ENCODE results near the gene TFR2.

DNA sequence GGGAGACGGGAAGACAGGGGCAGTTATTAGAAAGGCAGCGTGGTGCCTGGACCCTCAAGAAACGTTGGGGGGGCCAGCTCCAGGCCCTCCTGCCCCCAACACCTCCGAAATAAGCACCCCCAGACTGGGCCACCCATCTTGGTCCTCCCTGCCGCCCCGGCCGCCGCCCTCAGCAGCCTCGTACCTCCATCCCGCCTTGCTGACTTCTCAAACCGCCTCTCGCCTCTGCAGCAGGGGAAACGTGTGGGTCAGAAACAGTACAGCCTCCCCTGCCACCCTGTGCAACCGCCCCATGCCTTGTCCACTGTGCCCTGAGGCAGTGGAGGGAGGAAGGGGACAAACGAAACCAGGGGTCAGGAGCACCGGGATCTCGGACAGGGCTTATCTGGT is 45.5 kb upstream of the TFR2 start:
- TF ChIP-seq POLR2A (IDR thresholded peaks at IDR 0.05), result no peak
- TF ChIP-seq, protein P1, sequence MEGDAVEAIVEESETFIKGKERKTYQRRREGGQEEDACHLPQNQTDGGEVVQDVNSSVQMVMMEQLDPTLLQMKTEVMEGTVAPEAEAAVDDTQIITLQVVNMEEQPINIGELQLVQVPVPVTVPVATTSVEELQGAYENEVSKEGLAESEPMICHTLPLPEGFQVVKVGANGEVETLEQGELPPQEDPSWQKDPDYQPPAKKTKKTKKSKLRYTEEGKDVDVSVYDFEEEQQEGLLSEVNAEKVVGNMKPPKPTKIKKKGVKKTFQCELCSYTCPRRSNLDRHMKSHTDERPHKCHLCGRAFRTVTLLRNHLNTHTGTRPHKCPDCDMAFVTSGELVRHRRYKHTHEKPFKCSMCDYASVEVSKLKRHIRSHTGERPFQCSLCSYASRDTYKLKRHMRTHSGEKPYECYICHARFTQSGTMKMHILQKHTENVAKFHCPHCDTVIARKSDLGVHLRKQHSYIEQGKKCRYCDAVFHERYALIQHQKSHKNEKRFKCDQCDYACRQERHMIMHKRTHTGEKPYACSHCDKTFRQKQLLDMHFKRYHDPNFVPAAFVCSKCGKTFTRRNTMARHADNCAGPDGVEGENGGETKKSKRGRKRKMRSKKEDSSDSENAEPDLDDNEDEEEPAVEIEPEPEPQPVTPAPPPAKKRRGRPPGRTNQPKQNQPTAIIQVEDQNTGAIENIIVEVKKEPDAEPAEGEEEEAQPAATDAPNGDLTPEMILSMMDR (IDR thresholded peaks at IDR 0.05 in 8 of 11, conservative IDR thresholded peaks at IDR 0.05 in 3 of 11), result no peak
- TF ChIP-seq POLR2AphosphoS5 (IDR thresholded peaks at IDR 0.05), result peak in 1 of 3 donors; percentile 3
